ENCODE data around the gene KNDC1.

The KNDC1 gene

GRCh38 chr10:133159950-133160825, at the start of gene KNDC1:
KNDC1 (plus strand) TSS chr10:133160219; CDS start chr10:133160468, 249 bp downstream.
- peak; percentile 57 for DNase-seq

- no peak for DNase-seq
Measured at GRCh38 chr10:133110609-133111275, 49.3 kb upstream of the KNDC1 start.

- DNase-seq: peak; percentile 68
Measured at GRCh38 chr10:133111640-133112039, 48.4 kb upstream of the KNDC1 start.

GRCh38 chr10:133113146-133113830, 46.7 kb upstream of the KNDC1 start:
- DNase-seq: no peak

GRCh38 chr10:133113847-133114246, 46.2 kb upstream of the KNDC1 start:
- no peak for DNase-seq

- no peak for DNase-seq
Measured at GRCh38 chr10:133114251-133114650, 45.8 kb upstream of the KNDC1 start.

- DNase-seq: no peak
Measured at GRCh38 chr10:133114726-133115452, 45.1 kb upstream of the KNDC1 start.

- DNase-seq: no peak
Measured at GRCh38 chr10:133115453-133115842, 44.6 kb upstream of the KNDC1 start.

- no peak for DNase-seq
Measured at GRCh38 chr10:133115976-133116375, 44.0 kb upstream of the KNDC1 start.

- DNase-seq: no peak
Measured at GRCh38 chr10:133116455-133116854, 43.6 kb upstream of the KNDC1 start.

GRCh38 chr10:133117036-133117687, 42.9 kb upstream of the KNDC1 start:
- no peak for DNase-seq

GRCh38 chr10:133117688-133118071, 42.3 kb upstream of the KNDC1 start:
- no peak for DNase-seq

- DNase-seq: no peak
Measured at GRCh38 chr10:133121479-133121878, 38.5 kb upstream of the KNDC1 start.

- DNase-seq: no peak
Measured at GRCh38 chr10:133122171-133122935, 37.7 kb upstream of the KNDC1 start.

- DNase-seq: no peak
Measured at GRCh38 chr10:133123050-133123745, 36.8 kb upstream of the KNDC1 start.

- DNase-seq: no peak
Measured at GRCh38 chr10:133123746-133124356, 36.2 kb upstream of the KNDC1 start.

GRCh38 chr10:133124357-133125211, 35.4 kb upstream of the KNDC1 start:
- DNase-seq: no peak

- no peak for DNase-seq
Measured at GRCh38 chr10:133125901-133126300, 34.1 kb upstream of the KNDC1 start.
